Aortic smooth muscle cell (primary cell): ENCODE measurements around the gene B3GAT3. TPM values are rescaled to one million over a fixed set of nuclear protein-coding genes. Genes with fewer than 3 reads are reported as not detected.

Experiments used
- total RNA-seq: library from RNA; depleted of rRNA; stranded (reverse); fragments of >200 nt; gene quantifications from 2 replicates; pipeline ENCODE4 v1.2.3, GENCODE V29; 2014

B3GAT3 gene
- total RNA-seq = 32.6 and 39.9 TPM in 2 replicates

DNA sequence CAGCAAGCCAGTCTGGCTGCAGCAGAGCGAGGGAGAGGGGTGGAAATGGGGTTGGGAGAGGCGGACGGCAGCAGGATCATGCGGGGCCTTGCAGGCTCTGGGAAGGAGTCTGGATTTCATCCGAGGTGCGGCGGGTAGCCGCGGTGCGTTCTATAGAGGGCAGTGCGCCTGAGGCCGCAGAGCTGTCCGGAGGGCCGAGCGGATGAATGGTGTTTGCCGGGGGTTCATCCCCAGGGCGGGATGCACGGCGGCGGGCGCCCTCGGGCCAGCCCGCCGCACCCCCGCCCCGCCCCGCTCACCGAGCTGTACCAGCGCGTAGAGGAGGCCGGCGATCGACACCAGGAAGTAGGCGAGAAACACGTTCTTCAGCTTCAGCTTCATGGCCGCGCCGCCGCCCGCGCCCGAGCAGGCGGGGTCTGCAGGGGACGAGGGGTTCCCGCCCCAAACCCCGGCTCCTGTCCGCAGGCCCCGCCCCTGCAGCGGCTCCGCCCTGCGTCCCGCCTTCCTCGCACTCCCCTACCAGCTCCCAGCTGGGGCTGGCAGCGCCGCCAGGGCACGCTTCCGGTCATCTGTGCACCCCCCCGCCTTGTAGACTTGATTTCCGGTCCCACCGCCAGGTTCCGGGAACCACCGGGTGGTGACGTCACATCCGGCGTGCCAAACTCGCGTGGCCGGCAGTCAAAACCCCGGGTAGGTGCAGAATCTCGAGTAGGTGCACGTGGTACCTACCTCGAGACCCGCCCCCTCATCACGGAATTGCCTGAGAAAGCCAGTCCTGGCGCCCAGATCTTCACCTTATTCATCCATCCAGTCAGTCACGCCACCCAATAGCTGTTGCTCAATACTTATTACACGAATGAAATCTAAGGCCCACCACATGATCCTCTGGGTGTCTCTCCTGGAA lies at the start of gene B3GAT3:
Gene B3GAT3 (minus strand): TSS at position 420 of the 904 bp plus-strand sequence. CDS start 39 bp downstream, at position 381.

DNA sequence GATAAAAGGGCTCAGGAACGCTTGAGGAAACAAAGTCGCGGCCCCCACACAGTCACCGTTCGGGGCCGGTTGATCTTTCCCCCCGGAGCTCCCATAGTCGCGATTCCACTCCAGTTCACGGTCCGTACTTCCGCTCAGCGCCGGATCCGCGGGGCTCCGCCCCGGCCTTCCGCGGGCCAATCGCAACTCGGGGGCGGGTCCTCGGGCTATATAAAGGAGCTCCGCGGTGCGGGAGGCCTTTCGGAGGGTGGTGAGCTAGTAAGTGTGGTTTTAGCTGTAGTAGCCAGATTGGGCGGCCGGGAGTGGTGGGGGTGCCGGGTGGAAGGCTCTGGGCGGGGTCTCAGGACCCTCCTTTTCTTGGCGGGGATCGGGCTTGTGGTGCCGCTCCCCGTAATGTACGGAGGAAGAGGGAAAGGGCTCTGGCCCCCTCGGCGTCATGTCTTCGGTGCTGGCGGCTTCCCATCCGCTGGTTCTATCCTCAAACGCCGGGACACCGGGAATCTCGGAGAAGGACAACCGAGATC lies 43.4 kb upstream of the B3GAT3 start, which contains the start of the genes C11orf98 and CSKMT:
Gene C11orf98 (minus strand): TSS at position 136 of the 524 bp plus-strand sequence. CDS start 41 bp downstream, at position 95.
Gene CSKMT (plus strand): TSS at position 238 of the 524 bp plus-strand sequence. CDS start 568 bp downstream, outside the sequence.

DNA sequence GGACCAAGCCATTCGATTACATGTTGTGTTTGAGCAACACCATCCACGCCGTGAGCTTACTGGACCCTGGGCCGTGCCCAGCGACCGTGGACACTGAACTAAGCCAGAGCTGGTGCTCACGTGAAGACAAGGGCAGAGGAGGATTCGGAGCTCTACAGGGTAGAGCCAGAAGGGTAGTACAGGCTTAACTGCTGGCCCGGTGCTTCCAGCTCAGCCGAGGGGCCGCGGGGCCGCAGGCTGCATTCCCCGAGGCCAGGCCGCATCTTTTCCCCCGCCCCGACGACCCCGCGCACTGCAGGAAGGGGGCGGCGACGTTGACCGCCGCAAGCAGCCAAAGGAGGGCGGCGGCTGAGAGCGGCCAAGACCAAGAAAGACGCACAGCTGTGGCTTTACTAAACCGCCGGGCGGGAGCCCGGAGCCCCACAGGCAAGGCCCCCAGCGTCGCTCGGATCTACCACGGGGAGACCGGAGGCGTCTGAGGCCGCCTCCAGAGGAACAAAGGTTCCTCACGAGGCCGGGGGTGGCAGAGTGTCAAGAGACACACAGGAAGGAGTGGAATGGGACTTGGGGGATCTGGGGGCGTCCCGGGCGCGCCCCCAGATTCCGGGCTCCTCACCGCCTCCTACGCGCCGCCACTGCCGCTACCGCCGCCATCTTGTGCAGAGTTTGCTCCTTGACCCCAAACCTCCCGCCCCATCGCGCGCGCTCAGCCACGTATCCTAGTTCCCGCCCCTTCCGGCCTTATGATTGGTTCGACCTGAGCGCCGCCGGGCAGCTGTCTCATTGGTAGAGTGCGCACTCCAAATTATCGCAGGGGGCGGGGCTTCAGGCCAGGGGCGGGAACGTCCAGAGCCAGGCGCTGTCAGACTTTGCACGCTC lies 24.4 kb upstream of the B3GAT3 start, which contains the start of gene GANAB:
Gene GANAB (minus strand): TSS at position 668 of the 879 bp plus-strand sequence. CDS start 14 bp downstream, at position 654.

DNA sequence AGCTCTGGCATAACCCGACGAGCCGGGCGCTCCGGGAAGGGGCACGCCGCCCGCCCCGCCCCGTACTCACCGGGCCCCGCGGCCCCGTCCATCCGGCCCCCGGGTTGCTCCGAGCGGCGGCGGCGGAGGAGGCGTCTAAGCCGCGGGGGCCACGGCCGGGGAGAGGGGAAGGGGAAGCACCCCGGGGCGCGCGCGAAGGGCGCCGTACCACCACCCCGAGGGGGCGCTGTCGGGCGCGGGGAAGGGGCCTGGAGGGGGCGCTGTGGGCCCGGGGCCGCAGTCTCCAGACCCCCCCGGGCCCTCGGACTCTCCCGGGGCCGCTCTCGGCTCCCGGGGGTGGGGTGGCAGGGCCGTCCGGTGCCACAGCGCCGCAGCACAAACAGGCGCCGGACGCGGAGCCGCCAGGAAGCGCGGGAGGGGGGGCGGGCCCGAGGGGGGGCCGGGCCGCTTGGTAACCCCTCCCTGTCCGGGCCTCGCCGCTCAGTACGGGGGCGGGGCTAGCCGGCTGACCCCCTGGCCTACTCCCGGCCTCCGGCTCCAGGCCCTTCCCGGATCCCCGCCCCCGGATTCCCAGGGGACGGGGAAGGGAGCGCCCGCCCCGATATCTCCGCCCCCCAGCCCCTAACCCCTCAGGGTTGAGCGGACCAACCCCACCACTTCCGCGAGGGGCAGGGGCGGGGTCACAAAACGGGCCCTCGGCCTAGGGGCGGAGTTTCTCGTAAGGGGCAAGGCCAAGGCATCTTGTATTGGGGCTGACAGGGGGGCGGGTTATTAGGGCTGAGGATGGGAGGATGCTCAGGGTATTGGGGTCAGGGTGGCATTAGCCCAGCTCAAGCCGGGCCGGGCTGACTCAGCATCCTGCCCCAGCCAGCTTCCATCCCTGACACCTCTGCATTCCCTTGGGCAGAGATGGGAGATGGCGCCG lies 9.2 kb downstream of the B3GAT3 start, which contains the start of the genes EML3 and ROM1:
Gene EML3 (minus strand): TSS at position 410 of the 925 bp plus-strand sequence. CDS start 318 bp downstream, at position 92.
Gene ROM1 (plus strand): TSS at position 892 of the 925 bp plus-strand sequence. CDS start 25 bp downstream, at position 917.

GRCh38 chr11:62601372-62602140 lies 20.2 kb downstream of the B3GAT3 start, which contains the start of gene MTA2:
MTA2 (minus strand) TSS chr11:62601865; CDS start chr11:62601450, 415 bp downstream.

GRCh38 chr11:62591448-62592145 lies 30.2 kb downstream of the B3GAT3 start, which contains the start of gene TUT1:
TUT1 (minus strand) TSS chr11:62591523; CDS start chr11:62591485, 38 bp downstream.

GRCh38 chr11:62573592-62574362 lies 48.0 kb downstream of the B3GAT3 start, which contains the start of gene EEF1G:
EEF1G (minus strand) TSS chr11:62573891; CDS start chr11:62573842, 49 bp downstream.

Other genes with a start within 250 kb of the B3GAT3 start
- gene SCGB1A1, start 203.0 kb downstream of the B3GAT3 start, total RNA-seq = not detected in 2 replicates
- 643 and 750 TPM in 2 replicates for gene AHNAK, start 75.2 kb downstream of the B3GAT3 start, total RNA-seq
- gene EEF1G, start 48.1 kb downstream of the B3GAT3 start, total RNA-seq = 1,386 and 1,416 TPM in 2 replicates
- 5.4 and 6.4 TPM in 2 replicates for gene TUT1, start 30.5 kb downstream of the B3GAT3 start, total RNA-seq
- gene MTA2, start 20.1 kb downstream of the B3GAT3 start, total RNA-seq = 102 and 120 TPM in 2 replicates
- gene EML3, start 9.2 kb downstream of the B3GAT3 start, total RNA-seq = 20.9 and 25.7 TPM in 2 replicates
- 10.3 and 10.6 TPM in 2 replicates for gene ROM1, start 8.7 kb downstream of the B3GAT3 start, total RNA-seq
- gene GANAB, start 24.6 kb upstream of the B3GAT3 start, total RNA-seq = 243 and 244 TPM in 2 replicates
- 16.8 and 22.2 TPM in 2 replicates for gene INTS5, start 31.3 kb upstream of the B3GAT3 start, total RNA-seq
- 32.3 and 46.8 TPM in 2 replicates for gene C11orf98, start 43.2 kb upstream of the B3GAT3 start, total RNA-seq
- gene CSKMT, start 43.3 kb upstream of the B3GAT3 start, total RNA-seq = 4.9 and 9.1 TPM in 2 replicates
- 11.9 and 15.1 TPM in 2 replicates for gene UQCC3, start 49.7 kb upstream of the B3GAT3 start, total RNA-seq
- 2.4 and 2.8 TPM in 2 replicates for gene LBHD1, start 50.3 kb upstream of the B3GAT3 start, total RNA-seq
- gene UBXN1, start 57.1 kb upstream of the B3GAT3 start, total RNA-seq = 134 and 158 TPM in 2 replicates
- gene LRRN4CL, start 67.5 kb upstream of the B3GAT3 start, total RNA-seq = 3.3 and 3.4 TPM in 2 replicates
- 57.1 and 67.2 TPM in 2 replicates for gene BSCL2, start 85.4 kb upstream of the B3GAT3 start, total RNA-seq
- gene GNG3, start 85.7 kb upstream of the B3GAT3 start, total RNA-seq = not detected in 2 replicates
- gene HNRNPUL2, start 105.5 kb upstream of the B3GAT3 start, total RNA-seq = 12.6 and 14.9 TPM in 2 replicates
- gene TTC9C, start 106.5 kb upstream of the B3GAT3 start, total RNA-seq = 28.5 and 31.1 TPM in 2 replicates
- 11.0 and 11.2 TPM in 2 replicates for gene ZBTB3, start 132.2 kb upstream of the B3GAT3 start, total RNA-seq
- 97.0 and 98.7 TPM in 2 replicates for gene POLR2G, start 139.6 kb upstream of the B3GAT3 start, total RNA-seq
- gene TAF6L, start 149.4 kb upstream of the B3GAT3 start, total RNA-seq = 16.2 and 17.6 TPM in 2 replicates
- 24.3 and 24.4 TPM in 2 replicates for gene TMEM179B, start 165.4 kb upstream of the B3GAT3 start, total RNA-seq
- 13.2 and 15.1 TPM in 2 replicates for gene TMEM223, start 170.0 kb upstream of the B3GAT3 start, total RNA-seq
- 15.5 and 21.6 TPM in 2 replicates for gene NXF1, start 183.5 kb upstream of the B3GAT3 start, total RNA-seq
- 41.7 and 42.4 TPM in 2 replicates for gene STX5, start 210.1 kb upstream of the B3GAT3 start, total RNA-seq
- gene TEX54, start 210.9 kb upstream of the B3GAT3 start, total RNA-seq = not detected in 2 replicates
- 31.3 and 49.8 TPM in 2 replicates for gene WDR74, start 217.6 kb upstream of the B3GAT3 start, total RNA-seq